SK-N-SH (cell line): ENCODE measurements around the gene LRRC45.

Experiments
- CTCF ChIP-seq: fragments of 200-600 bp; sonication (generic); IDR thresholded peaks from 2 replicates; pipeline ENCODE4 v1.6.1; 2017; ENCODE audit warnings: antibody characterized with exemption, mild to moderate bottlenecking, moderate library complexity
- ELF1 ChIP-seq: IDR thresholded peaks from 2 replicates; pipeline ENCODE4 v1.4.0; 2012
- EP300 ChIP-seq, 2 experiments: IDR thresholded peaks; 2 replicates each; pipeline versions ENCODE4 v1.4.0 to v1.6.1; 2012; ENCODE audit warnings: borderline replicate concordance in 1 of 2, low read depth in 1 of 2, low read length in 1 of 2
- FOSL2 ChIP-seq: IDR thresholded peaks from 2 replicates; pipeline ENCODE4 v1.4.0; 2012; ENCODE audit warnings: low read depth, mild to moderate bottlenecking, moderate library complexity, borderline replicate concordance
- JUND ChIP-seq: IDR thresholded peaks from 2 replicates; pipeline ENCODE4 v1.4.0; 2012
- MAX ChIP-seq: IDR thresholded peaks from 2 replicates; pipeline ENCODE4 v1.4.0; 2012; ENCODE audit warnings: low read depth
- MEF2A ChIP-seq: IDR thresholded peaks from 2 replicates; pipeline ENCODE4 v1.4.0; 2012; ENCODE audit warnings: low read depth, borderline replicate concordance
- MXI1 ChIP-seq: IDR thresholded peaks from 2 replicates; pipeline ENCODE4 v1.6.1; 2012; ENCODE audit warnings: mild to moderate bottlenecking, low read depth, low read length, improper control_type of control experiment
- POLR2AphosphoS5 ChIP-seq: IDR thresholded peaks from 2 replicates; pipeline ENCODE4 v1.6.1; 2012; ENCODE audit warnings: low read depth, low read length
- REST ChIP-seq: IDR thresholded peaks from 2 replicates; pipeline ENCODE4 v1.6.1; 2012; ENCODE audit warnings: mild to moderate bottlenecking, low read depth, low read length, moderate library complexity
- TCF12 ChIP-seq: IDR thresholded peaks from 2 replicates; pipeline ENCODE4 v1.4.0; 2012
- TEAD4 ChIP-seq: IDR thresholded peaks from 2 replicates; pipeline ENCODE4 v1.4.0; 2012; ENCODE audit warnings: mild to moderate bottlenecking, borderline replicate concordance; ENCODE audit not compliant: insufficient read depth
- YY1 ChIP-seq: IDR thresholded peaks from 2 replicates; pipeline ENCODE4 v1.4.0; 2012; ENCODE audit warnings: low read depth, mild to moderate bottlenecking

- no peak for TF ChIP-seq MEF2A
- TF ChIP-seq EP300 (IDR thresholded peaks at IDR 0.05; ENCODE audit: borderline replicate concordance in 1 of 2, low read depth in 1 of 2, low read length in 1 of 2): no peak
- no peak for TF ChIP-seq CTCF
- TF ChIP-seq FOSL2: no peak
- no peak for TF ChIP-seq POLR2AphosphoS5
- no peak for TF ChIP-seq TEAD4
- no peak for TF ChIP-seq MXI1
- no peak for TF ChIP-seq ELF1
- TF ChIP-seq JUND: no peak
- TF ChIP-seq TCF12: no peak
- TF ChIP-seq MAX: no peak
- no peak for TF ChIP-seq REST
- TF ChIP-seq YY1: no peak
These were observed 22.9 kb upstream of the LRRC45 start for GRCh38 chr17:81999976-82000802.
